SKM-1 (cell line): ENCODE results near the gene DHFR.

Experiments used
- DNase-seq: peaks from one replicate; lab custom pipeline; 2025; ENCODE audit not compliant: unreplicated experiment; lab: John Stamatoyannopoulos, UW

Gene DHFR

DNA sequence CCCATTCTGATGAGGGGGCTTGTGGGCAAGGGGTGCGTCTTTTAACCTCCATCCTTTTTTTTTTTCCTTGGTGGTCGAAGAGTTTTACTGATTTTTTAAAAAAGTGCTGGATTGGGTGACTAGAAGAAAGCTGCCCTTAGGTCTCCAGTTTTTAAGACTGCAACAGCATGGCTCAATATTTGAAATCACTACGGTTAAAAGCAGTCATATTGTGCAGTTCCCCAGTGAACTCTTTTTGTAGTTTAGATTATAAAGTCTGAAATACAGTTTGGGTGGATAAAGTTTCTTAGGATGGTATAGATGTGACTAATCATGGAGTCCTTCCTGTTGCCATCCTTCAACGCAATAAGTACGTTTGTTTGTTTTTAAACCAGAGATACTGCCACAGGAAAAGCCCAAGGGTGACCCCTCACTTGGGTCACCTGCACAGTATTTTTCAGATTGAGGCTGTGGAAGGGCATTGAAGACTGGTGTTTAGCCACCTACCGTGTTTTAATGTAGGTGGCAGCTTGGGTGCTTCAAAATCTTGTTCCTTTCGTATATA lies 520 bp upstream of the DHFR start:
- no peak for DNase-seq

DNA sequence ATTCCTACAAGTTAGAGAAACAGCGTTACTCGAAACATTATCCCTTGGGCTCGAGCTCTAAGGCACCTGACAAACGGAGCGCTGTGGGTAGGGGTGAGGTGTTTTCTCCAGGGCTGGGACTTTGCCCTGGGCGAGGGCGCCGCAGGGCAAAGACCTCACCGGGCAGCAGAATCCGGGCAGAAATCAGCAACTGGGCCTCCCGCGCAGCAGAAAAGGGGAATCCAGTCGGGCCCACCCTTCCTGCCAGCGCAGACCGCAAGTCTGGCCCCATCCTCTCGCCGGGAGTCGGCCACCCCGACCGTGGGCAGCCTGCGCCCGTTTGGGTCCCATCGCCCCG lies 761 bp downstream of the DHFR start:
- DNase-seq, result no peak

DNA sequence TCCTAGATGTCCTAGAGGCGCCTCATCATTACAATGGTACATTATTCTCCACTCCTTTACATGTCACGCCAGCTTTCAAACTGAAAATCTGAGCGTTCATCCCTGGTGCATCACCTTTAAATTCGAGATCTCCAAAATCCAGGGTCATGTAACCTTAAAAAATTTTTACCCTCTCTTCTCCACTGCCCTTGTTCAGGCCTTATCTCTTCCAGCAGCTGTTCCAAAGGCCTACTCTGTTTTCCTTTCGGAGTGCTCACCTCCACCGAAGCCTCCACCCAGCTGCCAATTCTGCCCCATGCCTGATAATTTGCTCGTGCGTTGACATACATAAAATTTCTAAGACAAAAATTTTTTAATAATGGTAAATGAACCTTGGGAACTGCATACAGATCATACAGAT lies 1.3 kb downstream of the DHFR start:
- no peak for DNase-seq

DNA sequence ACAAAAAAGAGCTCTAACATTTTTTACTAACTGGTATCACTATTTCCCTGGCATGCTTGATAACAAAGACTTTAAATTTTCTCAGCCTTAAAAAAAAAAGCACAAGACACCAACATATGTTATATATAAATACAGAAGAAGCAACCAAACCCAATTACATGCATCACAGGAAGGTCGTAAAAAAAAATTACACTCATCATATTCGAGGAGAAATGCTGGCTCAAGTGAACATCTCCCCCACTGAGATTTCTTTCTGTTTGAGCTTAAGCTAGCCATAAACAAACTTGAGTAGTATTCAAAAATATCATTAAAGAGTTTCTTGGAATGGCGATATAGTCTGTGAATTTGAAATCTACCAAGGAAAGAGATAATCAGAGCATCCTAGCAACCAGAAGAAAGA lies 7.9 kb downstream of the DHFR start:
- DNase-seq, result no peak

DNA sequence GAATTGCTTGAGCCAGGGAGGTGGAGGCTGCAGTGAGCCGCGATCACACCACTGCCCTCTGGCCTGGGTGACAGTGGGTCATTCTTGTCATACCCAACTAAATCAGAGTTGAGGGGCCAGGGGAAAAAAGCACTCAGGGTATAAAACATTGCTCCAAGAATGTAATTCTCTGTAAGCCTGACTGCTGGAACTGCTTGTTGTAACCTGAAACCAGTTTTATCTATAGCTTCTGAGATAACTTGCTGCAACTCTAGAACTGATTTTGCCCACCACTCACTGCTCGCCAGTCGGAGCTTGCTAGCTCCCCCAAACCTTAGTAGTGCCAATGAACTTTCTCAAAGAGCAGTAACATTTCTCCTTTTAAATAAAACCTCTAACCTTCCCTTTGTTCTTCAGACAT lies 9.9 kb downstream of the DHFR start:
- no peak for DNase-seq

DNA sequence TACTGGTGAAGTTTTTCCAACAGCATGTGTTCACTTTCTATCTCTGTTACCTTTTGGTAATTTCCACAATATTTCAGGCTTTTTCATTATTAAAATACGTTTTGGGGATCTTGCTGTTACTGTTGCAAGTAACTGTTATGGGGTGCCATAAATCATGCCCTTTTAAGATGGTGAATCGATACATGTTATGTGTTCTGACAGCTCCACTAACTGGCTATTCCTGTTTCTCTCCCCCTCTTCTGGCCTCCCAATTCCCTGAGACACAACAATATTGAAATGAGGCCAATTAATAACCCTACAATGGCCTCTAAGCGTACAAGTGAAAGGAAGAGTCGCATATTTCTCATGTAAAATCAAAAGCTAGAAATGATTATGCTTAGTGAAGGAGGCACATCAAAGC lies 13.4 kb downstream of the DHFR start:
- no peak for DNase-seq

DNA sequence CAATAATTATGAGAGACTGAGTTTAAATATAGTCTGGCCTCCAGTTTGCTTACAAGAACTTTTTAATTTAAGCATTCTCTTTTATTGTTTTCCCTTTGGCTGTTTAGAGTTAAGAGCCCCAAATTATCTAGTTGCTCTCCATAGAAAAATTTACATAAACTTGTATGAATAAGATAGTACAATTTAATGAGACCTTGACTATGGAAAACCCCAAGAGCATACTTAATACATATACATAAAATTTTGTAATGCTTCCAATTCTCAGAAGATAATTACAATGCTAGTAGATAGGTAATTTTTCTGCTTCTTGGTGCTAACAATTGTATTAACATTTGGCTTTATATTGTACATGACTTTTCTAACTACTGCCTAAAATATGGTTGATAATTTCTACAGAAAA lies 20.6 kb downstream of the DHFR start:
- no peak for DNase-seq

DNA sequence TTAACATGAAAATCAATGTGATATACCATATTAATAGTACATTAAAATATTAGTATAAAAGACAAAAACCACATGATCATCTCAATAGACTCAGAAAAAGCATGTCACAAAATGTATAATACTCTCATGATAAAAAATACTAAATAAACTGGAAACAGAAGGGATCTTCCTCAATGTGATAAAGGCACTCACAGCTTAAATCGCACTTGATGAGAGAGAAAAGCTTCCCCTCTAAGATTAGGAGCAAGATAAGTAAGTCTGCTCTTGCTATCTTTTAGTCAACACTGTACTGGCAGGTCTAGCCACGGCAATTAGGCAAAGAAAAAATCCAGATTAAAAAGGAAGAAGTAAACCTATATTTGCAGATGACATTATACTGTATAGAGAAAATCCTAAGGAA lies 22.1 kb downstream of the DHFR start:
- DNase-seq, result no peak

DNA sequence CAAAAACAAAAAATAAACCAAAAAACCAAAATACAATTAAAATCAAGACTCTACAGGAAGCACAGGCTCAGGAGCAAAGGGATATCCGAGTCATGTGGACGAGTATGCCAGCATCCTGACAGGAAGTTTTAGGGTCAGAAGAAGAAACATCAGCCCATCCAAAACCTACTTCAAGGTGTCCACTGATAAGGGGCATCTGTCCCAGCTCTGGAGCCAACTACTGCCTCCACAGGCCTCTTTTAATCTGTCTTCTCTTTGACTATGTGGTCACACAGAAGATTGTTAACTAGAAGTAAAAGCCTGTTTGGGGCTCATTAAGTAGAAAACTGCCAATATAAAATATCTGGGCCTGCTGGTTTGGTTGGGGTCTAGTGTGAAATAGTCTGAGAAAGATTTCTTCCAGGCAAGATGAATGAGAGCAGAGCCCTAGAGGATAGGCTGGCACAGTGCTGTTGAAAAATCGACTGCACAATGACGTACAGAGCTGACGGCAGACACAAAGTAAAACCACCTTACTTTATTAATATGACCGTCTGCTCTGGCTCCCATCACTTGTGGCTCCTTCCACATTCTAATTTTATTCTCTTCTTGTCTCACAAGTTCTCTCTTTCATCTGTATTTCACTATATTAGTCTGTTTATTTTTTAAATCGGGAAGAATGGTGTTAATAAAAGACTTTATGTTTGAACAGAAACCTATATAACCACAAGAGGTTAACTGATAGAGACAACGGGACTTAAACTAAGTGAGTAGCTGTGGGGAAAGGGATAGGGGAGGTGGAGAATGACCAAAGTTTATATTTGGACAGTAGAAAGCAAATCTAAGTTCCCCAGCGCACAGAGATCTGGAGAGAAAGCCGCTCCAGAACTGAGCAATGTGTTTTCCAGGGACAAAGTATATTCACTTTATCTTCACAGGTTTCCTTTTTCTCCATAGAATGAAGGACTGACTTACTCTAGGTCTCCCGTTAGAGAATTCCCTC lies 23.2 kb downstream of the DHFR start:
- DNase-seq, result no peak

DNA sequence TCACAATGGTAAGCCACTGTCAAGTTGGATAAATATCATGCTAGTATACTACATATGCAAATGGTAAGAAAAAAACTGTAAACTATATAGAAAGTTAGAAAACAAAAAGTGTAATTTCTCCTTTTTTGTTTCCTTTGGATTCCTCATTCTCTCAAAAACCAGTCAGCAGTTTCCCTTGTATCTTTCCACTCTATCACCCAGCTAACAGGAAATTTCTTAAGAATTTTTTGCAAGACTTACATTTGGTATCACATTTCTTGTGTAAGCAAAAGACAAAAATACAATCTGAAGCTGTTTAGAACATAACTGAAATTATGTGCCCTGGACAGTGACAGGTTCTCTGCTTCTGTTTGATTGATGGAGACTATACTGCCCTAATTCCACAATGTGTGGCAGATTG lies 25.5 kb downstream of the DHFR start:
- no peak for DNase-seq

DNA sequence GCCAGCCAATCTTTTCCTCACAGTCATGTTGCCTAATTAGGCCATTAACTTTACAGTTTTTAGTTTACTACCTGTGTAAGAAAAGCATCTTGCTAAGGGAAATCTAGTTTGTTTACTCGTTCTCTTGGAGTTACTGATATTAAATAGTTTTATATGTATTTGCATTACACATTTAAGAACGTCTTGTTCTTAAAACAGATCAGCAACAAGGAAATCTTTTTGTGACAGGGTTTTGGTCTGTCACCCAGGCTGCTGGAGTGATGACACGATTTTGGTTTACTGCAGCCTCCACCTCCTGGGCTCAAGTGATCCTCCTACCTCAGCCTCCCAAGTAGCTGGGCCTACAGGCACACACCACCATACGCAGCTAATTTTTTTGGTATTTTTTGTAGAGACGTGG lies 29.6 kb downstream of the DHFR start:
- no peak for DNase-seq

DNA sequence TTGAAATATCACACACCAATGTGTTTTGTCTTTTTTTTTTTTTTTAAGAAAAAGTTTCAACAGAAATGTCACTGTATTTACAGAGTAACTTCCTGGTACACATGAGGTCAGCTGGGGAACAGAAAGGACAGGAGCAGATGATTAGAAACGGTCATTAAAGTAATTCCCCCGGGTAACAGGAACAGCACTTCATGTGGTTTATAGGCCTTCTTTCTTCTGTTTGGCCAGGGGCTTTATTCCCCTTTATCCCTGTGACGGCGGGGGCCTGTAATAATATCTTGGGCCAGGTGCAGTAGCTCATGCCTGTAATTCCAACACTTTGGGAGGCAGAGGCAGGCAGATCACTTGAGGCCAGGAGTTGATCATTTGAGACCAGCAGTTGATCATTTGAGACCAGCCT lies 30.8 kb downstream of the DHFR start:
- DNase-seq, result no peak

DNA sequence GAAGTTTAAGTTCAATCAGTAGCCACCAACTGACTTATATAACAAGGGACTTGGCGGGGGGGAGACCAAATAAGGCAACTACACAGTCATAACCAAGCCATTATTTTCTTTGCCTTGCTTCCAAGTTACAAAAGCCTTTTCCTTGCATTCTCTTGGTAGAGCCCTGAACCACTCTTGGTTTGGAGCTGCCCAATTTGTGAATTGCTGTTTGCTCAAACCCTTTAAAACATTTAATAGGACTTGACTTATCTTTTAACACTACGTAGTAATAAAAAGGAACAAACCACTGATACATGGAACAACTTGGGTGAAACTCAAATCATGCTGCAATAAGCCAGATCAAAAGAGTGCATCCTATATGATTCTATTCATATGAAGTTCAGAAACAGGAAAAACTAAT lies 32.0 kb downstream of the DHFR start:
- no peak for DNase-seq

DNA sequence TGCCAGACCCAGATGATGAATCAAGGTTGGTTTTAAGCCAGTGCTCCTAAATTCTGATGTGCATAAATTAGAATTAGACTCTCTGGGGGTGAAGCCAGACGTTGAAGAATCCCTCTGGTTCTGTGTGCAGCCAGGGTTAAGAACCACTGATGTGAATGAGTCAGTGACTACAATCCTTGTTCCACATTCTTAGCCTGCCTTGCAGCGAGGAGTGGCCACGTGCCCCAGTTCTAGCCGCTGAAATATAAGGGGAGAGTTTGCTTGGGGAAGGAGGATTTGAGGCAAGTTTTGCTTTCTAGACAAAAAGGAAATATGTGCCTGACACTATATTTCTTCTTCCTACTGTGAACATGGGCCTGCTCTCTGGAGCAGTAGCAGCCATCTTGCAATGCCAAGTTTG lies 34.6 kb downstream of the DHFR start:
- DNase-seq, result no peak

DNA sequence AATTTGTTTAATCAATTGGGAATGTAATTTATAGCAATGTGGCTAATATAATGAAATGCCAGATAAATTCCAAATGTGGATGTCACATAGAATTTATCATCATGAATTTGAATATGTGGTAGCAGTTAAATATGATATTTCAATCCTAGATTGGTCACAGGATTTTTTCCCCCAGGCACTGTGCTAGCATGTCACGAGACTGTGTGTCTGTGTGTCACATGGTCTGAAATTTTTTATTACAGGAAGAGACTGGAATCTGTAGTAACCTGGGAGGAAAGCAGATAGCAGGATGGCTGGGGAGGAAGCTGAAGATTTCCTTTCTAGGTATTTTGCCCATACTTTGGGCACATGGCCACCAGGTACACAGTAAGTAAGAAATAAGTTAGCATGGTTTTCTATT lies 35.7 kb downstream of the DHFR start:
- no peak for DNase-seq

DNA sequence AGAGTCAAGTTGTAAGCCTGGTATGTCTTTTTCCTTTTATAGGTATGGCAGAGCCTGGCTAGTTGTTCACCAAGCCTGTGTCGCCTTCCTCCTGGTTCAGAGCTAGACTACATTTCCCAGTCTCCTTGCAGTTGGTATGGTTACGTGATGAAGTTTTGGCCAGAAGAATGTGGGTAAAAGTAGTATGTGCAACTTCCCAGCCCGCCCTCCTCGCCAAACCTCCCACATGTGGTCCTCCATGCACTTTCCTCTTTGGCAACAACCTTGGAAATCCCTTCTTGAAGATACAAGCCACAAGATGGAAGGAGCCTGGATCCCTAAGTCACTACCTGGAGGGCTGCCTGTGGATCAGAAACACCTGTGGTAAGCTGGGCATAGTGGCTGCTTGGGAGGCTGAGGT lies 36.3 kb downstream of the DHFR start:
- DNase-seq, result no peak

DNA sequence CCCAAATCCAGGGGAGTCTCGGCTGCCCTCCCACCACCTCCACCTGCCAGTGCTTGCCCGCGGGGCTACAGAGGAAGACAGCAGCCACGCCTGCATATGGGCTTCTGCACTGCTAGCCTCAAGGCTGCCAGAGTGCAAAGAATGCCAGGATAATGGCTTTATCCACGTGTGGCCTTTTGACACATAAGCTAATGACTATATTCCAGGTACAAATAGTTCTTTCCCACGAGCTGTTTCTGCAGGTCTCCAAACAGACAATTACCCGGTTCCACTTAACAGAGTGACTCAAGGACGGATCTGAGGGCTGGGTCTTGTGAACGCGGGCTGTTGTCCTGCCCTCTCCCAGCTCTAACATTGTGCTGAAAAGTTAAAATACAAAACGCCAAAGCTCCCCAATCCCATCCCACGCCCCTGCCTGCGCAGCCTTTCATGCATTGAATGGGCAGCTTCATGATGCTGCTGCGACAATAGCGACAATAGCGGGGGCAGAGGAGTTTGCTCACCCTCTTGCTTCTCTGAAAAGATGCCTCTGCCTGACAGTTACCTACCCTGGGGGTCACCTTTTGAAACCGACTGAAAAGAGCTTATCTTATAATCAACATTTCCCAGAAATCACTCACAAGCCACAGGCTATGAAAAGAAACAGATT lies 39.4 kb downstream of the DHFR start:
- no peak for DNase-seq

DNA sequence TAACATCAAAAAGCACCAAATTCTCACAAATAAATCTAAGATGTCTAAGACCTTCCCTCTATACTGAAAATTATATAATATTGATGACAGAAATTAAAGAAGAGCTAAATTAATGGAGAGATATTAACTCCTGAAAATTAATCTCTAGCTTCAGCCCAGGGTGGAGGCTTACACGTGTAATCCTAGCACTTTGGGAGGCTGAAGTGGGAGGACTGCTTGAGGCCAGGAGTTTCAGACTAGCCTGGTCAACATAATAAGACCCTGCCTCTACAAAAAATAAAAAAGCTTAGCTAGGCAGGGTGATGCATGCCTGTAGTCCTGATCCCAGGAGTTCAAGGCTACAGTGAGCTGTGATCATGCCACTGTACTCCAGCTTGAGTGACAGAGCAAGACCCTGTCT lies 45.1 kb downstream of the DHFR start:
- no peak for DNase-seq

DNA sequence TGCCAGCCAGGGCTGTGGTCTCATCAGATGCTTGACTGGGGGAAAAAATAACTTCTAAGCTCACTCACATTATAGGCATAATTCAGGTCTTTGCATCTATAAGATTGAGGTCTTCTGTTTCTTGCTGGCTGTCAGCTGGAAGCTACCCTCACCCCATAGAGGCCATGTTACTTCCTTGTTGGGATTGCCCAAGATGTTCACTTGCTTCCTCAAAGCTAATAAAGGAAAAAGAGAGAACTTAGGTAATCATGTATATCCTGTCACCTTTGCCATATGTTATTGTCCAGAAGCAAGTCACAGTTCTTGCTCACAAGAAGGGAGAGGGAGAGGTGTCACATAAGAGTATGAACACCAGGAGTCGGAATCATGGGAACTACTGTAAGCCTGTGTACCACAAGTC lies 46.1 kb downstream of the DHFR start:
- DNase-seq, result peak; percentile 98

DNA sequence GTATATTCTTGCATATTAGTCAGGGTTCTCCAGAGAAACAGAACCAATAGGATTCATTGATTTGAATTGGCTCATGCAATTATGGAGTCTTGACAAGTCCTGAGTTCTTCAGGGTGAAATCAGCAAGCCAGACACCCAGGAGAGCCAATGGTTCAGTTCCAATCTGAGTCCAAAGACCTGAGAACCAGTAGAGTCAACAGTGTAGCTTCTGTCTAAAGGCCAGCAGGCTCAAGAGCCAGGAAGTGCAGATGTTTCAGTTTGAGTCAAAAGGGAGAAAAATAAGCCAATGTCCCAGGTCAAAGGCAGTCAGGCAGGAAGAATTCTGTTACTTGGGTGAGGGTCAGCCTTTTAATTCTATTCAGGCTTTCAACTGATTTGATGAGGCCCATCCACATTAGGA lies 47.0 kb downstream of the DHFR start:
- no peak for DNase-seq

DNA sequence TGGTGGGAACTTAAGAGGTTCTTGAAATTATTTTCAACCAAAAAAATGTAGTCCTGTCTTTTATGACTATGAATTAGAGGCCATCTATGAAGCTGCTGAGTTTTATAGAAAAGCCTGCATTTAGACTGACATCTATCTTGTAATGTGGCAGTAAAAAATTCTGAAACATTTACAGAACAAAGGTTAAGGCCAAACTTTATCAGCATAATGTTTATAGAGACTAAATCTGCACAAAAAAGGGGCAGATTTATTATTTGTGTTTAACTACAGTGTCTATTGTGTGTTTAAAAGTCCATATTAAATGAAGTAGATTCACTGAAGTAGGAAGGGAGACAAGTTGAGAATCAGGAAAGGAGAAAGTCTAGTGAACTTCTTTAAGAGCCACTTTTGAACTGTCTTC lies 47.4 kb downstream of the DHFR start:
- DNase-seq, result no peak

DNA sequence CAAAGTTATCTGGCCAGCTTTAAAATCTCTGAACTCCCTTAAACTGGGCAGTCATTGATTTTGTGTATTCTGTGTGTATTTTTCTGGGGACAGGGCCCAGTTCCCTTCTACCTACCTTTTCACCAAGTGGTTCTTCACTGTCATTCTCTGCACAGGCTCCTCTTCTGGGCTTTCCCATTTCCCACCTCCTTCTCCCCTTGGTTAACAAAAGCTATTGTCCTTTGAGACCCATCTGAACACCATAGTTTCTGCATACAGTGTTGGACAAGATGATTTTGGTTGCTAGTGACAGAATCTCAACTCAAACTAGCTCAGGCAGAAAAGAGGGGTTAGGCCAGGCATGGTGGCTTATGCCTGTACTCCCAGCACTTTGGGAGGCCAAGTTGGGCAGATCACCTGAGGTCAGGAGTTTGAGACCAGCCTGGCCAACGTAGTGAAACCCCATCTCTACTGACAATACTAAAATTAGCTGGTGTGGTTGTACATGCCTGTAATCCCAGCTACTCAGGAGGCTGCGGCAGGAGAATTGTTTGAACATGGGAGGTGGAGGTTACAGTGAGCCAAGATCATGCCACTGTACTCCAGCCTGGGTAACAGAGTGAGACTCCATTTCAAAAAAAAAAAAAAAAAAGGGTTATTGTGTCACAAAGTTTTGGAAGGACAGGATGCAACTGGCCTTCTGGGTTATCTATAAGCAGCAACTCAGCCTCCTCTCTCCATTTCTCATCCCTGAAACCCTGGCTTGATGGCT lies 53.7 kb downstream of the DHFR start:
- no peak for DNase-seq
